HepG2 (cell line): Measurements from ENCODE around the gene FBLL1. TPM values are rescaled to one million over a fixed set of nuclear protein-coding genes. Genes with fewer than 3 reads are reported as not detected.
A peak's percentile ranks its signal among the peaks of the same experiment; 100 is the strongest.

Experiments used
- AGO1 ChIP-seq: fragments of 200-400 bp; formaldehyde crosslinking; IDR thresholded peaks from 2 replicates; pipeline ENCODE4 v1.6.1; 2017; ENCODE audit warnings: mild to moderate bottlenecking, low read depth, low read length, moderate library complexity; ENCODE audit not compliant: poor library complexity, severe bottlenecking
- DR1 ChIP-seq: sonication (generic); formaldehyde crosslinking; IDR thresholded peaks from 2 replicates; pipeline ENCODE4 v1.8.0; 2021; ENCODE audit warnings: mild to moderate bottlenecking, missing genetic modification reagents, inconsistent platforms
- GRHL1 ChIP-seq: sonication (generic); formaldehyde crosslinking; conservative IDR thresholded peaks from 2 replicates; pipeline ENCODE4 v1.8.0; 2022; ENCODE audit warnings: missing genetic modification reagents
- NR2F6 ChIP-seq, 2 experiments: IDR thresholded peaks; 2 replicates each; pipeline ENCODE4 v1.6.1; 2016; ENCODE audit warnings: antibody characterized with exemption in 1 of 2, mild to moderate bottlenecking in 1 of 2
- RAD21 ChIP-seq: fragments of 450-650 bp; formaldehyde crosslinking; IDR thresholded peaks from 2 replicates; pipeline ENCODE4 v1.5.0; 2020; ENCODE audit warnings: mild to moderate bottlenecking
- RBFOX2 ChIP-seq: fragments of 200-400 bp; formaldehyde crosslinking; IDR thresholded peaks from 2 replicates; pipeline ENCODE4 v1.6.1; 2017; ENCODE audit warnings: low read depth, mild to moderate bottlenecking, low read length
- SOX13 ChIP-seq, 3 experiments: fragments of 450-650 bp in 1 of 3; sonication (generic) in 1 of 3; formaldehyde crosslinking in 1 of 3; IDR thresholded peaks in 2 of 3; conservative IDR thresholded peaks in 1 of 3; 2 replicates each; pipeline versions ENCODE4 v1.5.0 to v1.6.1; 2016 to 2020; ENCODE audit warnings: antibody characterized with exemption in 1 of 3, mild to moderate bottlenecking in 1 of 3, missing compliant biosample characterization in 1 of 3, missing genetic modification reagents in 1 of 3, moderate library complexity in 1 of 3
- SP140L ChIP-seq: sonication (generic); formaldehyde crosslinking; IDR thresholded peaks from 2 replicates; pipeline ENCODE4 v1.4.0; 2020; ENCODE audit warnings: missing genetic modification reagents, borderline replicate concordance
- TCF12 ChIP-seq, 2 experiments: fragments of 450-650 bp in 1 of 2; sonication (generic) in 1 of 2; formaldehyde crosslinking in 1 of 2; IDR thresholded peaks; 2 replicates each; pipeline versions ENCODE4 v1.6.1 to v1.8.0; 2017 to 2022; ENCODE audit warnings: antibody characterized with exemption in 1 of 2, mild to moderate bottlenecking in 1 of 2, missing genetic modification reagents in 1 of 2, moderate library complexity in 1 of 2
- XBP1 ChIP-seq: sonication (generic); formaldehyde crosslinking; IDR thresholded peaks from 2 replicates; pipeline ENCODE4 v1.5.0; 2020; ENCODE audit warnings: missing genetic modification reagents
- ZKSCAN1 ChIP-seq: fragments of 150-350 bp; IDR thresholded peaks from 2 replicates; pipeline ENCODE4 v1.6.1; 2014; ENCODE audit warnings: low read length
- ZNF225 ChIP-seq: sonication (generic); formaldehyde crosslinking; IDR thresholded peaks from 2 replicates; pipeline ENCODE4 v1.4.0; 2020; ENCODE audit warnings: mild to moderate bottlenecking, missing genetic modification reagents
- ZNF503 ChIP-seq: sonication (generic); formaldehyde crosslinking; IDR thresholded peaks from 2 replicates; pipeline ENCODE4 v1.4.0; 2020; ENCODE audit warnings: missing genetic modification reagents
- ZNF550 ChIP-seq: sonication (generic); formaldehyde crosslinking; IDR thresholded peaks from 2 replicates; pipeline ENCODE4 v1.4.0; 2020; ENCODE audit warnings: mild to moderate bottlenecking, missing genetic modification reagents, borderline replicate concordance
- ZZZ3 ChIP-seq: sonication (generic); formaldehyde crosslinking; IDR thresholded peaks from 2 replicates; pipeline ENCODE4 v1.4.0; 2020; ENCODE audit warnings: missing genetic modification reagents, mild to moderate bottlenecking, borderline replicate concordance
- polyA plus RNA-seq, 8 experiments: library from polyadenylated mRNA; depleted of rRNA in 3 of 8; stranded (reverse) in 7 of 8; unstranded in 1 of 8; fragments of >200 nt; fragmentation: Illumina TruSeq in 4 of 8; extraction: Trizol in 4 of 8; gene quantifications; 2 replicates each; pipeline versions ENCODE4 v1.2.1 to v1.2.3, GENCODE V29; 2011 to 2016; ENCODE audit warnings: low read depth in 4 of 8, missing spikeins in 1 of 8, mixed read lengths in 1 of 8; ENCODE audit not compliant: insufficient read depth in 1 of 8
- total RNA-seq, 5 experiments: library from RNA; depleted of rRNA; stranded (reverse); fragments of >200 nt; fragmentation: Illumina TruSeq; extraction: Trizol; gene quantifications; 2 replicates each; pipeline ENCODE4 v1.2.3, GENCODE V29; 2016; ENCODE audit warnings: low read depth in 1 of 5
- TF ChIP-seq, protein P1 (sequence below): sonication (generic); formaldehyde crosslinking; IDR thresholded peaks from 2 replicates; pipeline ENCODE4 v1.4.0; 2020; ENCODE audit warnings: mild to moderate bottlenecking, missing genetic modification reagents
- TF ChIP-seq, protein P2 (sequence below): sonication (generic); formaldehyde crosslinking; IDR thresholded peaks from 2 replicates; pipeline ENCODE4 v1.4.0; 2020; ENCODE audit warnings: missing genetic modification reagents

Gene FBLL1
- total and polyA plus RNA-seq, 2 of the 13 experiments (the other 11 are each of a cell fraction or from before 2014, with no cell fraction given): 0.17 to 0.18 TPM

GRCh38 chr5:168486136-168486879 is 42.8 kb upstream of the FBLL1 start, which contains the start of gene RARS1 (continued):
- TF ChIP-seq RBFOX2 (peak; percentile 90), SP140L (CRISPR knock-in tag) (no peak), ZNF225 (CRISPR knock-in tag) (peak; percentile 83; the same call in 1 of the 2 replicates), XBP1 (CRISPR knock-in tag) (no peak), NR2F6 (IDR thresholded peaks at IDR 0.05) (no peak), NR2F6 (CRISPR knock-in tag; IDR thresholded peaks at IDR 0.05) (peak; percentile 73; the same call in 1 of the 2 replicates), ZNF550 (CRISPR knock-in tag) (no peak), ZNF503 (CRISPR knock-in tag) (peak; percentile 56; the same call in 1 of the 2 replicates), TCF12 (IDR thresholded peaks at IDR 0.05) (no peak), TCF12 (CRISPR knock-in tag; IDR thresholded peaks at IDR 0.05) (no peak), DR1 (CRISPR knock-in tag) (peak; percentile 76), ZZZ3 (peak; percentile 92; the same call in 1 of the 2 replicates), AGO1 (no peak), GRHL1 (CRISPR knock-in tag) (no peak), RAD21 (CRISPR knock-in tag) (peak; percentile 81), ZKSCAN1 (no peak), SOX13 (IDR thresholded peaks at IDR 0.05) (no peak), SOX13 (CRISPR knock-in tag; conservative IDR thresholded peaks at IDR 0.05 in 1 of 2, IDR thresholded peaks at IDR 0.05 in 1 of 2) (no peak; a peak in 1 of 4 replicates)
- TF ChIP-seq, protein P1, sequence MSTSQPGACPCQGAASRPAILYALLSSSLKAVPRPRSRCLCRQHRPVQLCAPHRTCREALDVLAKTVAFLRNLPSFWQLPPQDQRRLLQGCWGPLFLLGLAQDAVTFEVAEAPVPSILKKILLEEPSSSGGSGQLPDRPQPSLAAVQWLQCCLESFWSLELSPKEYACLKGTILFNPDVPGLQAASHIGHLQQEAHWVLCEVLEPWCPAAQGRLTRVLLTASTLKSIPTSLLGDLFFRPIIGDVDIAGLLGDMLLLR (CRISPR knock-in tag): no peak
- TF ChIP-seq, protein P2, sequence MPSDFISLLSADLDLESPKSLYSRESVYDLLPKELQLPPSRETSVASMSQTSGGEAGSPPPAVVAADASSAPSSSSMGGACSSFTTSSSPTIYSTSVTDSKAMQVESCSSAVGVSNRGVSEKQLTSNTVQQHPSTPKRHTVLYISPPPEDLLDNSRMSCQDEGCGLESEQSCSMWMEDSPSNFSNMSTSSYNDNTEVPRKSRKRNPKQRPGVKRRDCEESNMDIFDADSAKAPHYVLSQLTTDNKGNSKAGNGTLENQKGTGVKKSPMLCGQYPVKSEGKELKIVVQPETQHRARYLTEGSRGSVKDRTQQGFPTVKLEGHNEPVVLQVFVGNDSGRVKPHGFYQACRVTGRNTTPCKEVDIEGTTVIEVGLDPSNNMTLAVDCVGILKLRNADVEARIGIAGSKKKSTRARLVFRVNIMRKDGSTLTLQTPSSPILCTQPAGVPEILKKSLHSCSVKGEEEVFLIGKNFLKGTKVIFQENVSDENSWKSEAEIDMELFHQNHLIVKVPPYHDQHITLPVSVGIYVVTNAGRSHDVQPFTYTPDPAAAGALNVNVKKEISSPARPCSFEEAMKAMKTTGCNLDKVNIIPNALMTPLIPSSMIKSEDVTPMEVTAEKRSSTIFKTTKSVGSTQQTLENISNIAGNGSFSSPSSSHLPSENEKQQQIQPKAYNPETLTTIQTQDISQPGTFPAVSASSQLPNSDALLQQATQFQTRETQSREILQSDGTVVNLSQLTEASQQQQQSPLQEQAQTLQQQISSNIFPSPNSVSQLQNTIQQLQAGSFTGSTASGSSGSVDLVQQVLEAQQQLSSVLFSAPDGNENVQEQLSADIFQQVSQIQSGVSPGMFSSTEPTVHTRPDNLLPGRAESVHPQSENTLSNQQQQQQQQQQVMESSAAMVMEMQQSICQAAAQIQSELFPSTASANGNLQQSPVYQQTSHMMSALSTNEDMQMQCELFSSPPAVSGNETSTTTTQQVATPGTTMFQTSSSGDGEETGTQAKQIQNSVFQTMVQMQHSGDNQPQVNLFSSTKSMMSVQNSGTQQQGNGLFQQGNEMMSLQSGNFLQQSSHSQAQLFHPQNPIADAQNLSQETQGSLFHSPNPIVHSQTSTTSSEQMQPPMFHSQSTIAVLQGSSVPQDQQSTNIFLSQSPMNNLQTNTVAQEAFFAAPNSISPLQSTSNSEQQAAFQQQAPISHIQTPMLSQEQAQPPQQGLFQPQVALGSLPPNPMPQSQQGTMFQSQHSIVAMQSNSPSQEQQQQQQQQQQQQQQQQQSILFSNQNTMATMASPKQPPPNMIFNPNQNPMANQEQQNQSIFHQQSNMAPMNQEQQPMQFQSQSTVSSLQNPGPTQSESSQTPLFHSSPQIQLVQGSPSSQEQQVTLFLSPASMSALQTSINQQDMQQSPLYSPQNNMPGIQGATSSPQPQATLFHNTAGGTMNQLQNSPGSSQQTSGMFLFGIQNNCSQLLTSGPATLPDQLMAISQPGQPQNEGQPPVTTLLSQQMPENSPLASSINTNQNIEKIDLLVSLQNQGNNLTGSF: no peak; the same call in 1 of the 2 replicates
